GM23338 (cell line): ENCODE results near the gene AFAP1L1. TPM values are rescaled to one million over a fixed set of nuclear protein-coding genes. Genes with fewer than 3 reads are reported as not detected.

ENCODE experiments used
- ATAC-seq: fragments of 200-7000 bp; cut with Tn5 transposase; 3 replicates; pipeline ENCODE4 v1.9.1; 2020
- DNase-seq: peaks from one replicate; pipeline ENCODE4 v3.0.0-alpha.2; 2015; ENCODE audit warnings: low spot score
- H2AFZ ChIP-seq: fragments of 200-600 bp; sonication (generic); 2 replicates; pipeline ENCODE4 v1.8.0; 2016; ENCODE audit warnings: antibody characterized with exemption, mild to moderate bottlenecking, moderate library complexity
- H3F3A ChIP-seq: fragments of 200-600 bp; sonication (generic); replicated peaks from 2 replicates; pipeline ENCODE4 v1.8.0; 2017; ENCODE audit warnings: antibody characterized with exemption, mixed run types, low read depth
- H3K27ac ChIP-seq: fragments of 200-600 bp; sonication (generic); 2 replicates; pipeline ENCODE4 v1.6.1; 2016; ENCODE audit warnings: low read depth
- H3K27me3 ChIP-seq: fragments of 200-600 bp; sonication (generic); 2 replicates; pipeline ENCODE4 v1.8.0; 2016; ENCODE audit warnings: mild to moderate bottlenecking, mixed run types, moderate library complexity; ENCODE audit not compliant: insufficient read depth
- H3K36me3 ChIP-seq: fragments of 200-600 bp; sonication (generic); 2 replicates; pipeline ENCODE4 v1.8.0; 2016; ENCODE audit warnings: mild to moderate bottlenecking; ENCODE audit not compliant: insufficient read depth
- H3K4me1 ChIP-seq: fragments of 200-600 bp; sonication (generic); 2 replicates; pipeline ENCODE4 v1.8.0; 2016; ENCODE audit warnings: mild to moderate bottlenecking, moderate library complexity; ENCODE audit not compliant: insufficient read depth
- H3K4me2 ChIP-seq: fragments of 200-600 bp; sonication (generic); 2 replicates; pipeline ENCODE4 v1.7.1; 2017; ENCODE audit warnings: mixed run types
- H3K4me3 ChIP-seq: fragments of 200-600 bp; sonication (generic); 2 replicates; pipeline ENCODE4 v1.6.1; 2016; ENCODE audit warnings: mixed run types
- H3K79me2 ChIP-seq: fragments of 200-600 bp; sonication (generic); replicated peaks from 2 replicates; pipeline ENCODE4 v1.8.0; 2017; ENCODE audit warnings: mild to moderate bottlenecking; ENCODE audit not compliant: insufficient read depth
- H3K9me2 ChIP-seq: fragments of 200-600 bp; sonication (generic); 2 replicates; pipeline ENCODE4 v1.8.0; 2017; ENCODE audit not compliant: insufficient read depth
- H4K20me1 ChIP-seq: fragments of 200-600 bp; sonication (generic); replicated peaks from 2 replicates; pipeline ENCODE4 v1.8.0; 2017; ENCODE audit warnings: mild to moderate bottlenecking; ENCODE audit not compliant: insufficient read depth
- H3K27ac Mint-ChIP-seq: 2 replicates; pipeline ENCODE4 v1.8.0; 2020; ENCODE audit warnings: inconsistent platforms, mild to moderate bottlenecking, moderate library complexity, mixed read lengths
- H3K27me3 Mint-ChIP-seq: 3 replicates; pipeline ENCODE4 v1.8.0; 2022; ENCODE audit warnings: low read depth, mild to moderate bottlenecking, moderate library complexity, mixed read lengths, inconsistent platforms; ENCODE audit not compliant: insufficient read depth, poor library complexity
- H3K36me3 Mint-ChIP-seq: 3 replicates; pipeline ENCODE4 v1.8.0; 2021; ENCODE audit warnings: low read depth, mild to moderate bottlenecking, inconsistent platforms, moderate library complexity, mixed read lengths
- H3K4me1 Mint-ChIP-seq: 3 replicates; pipeline ENCODE4 v1.8.0; 2020; ENCODE audit warnings: mild to moderate bottlenecking, inconsistent platforms, mixed read lengths
- H3K4me3 Mint-ChIP-seq: 3 replicates; pipeline ENCODE4 v1.8.0; 2021; ENCODE audit warnings: moderate library complexity, mild to moderate bottlenecking, inconsistent platforms, mixed read lengths
- H3K9me3 Mint-ChIP-seq: 3 replicates; pipeline ENCODE4 v1.8.0; 2020; ENCODE audit warnings: moderate library complexity, mild to moderate bottlenecking, inconsistent platforms, mixed read lengths
- CREB1 ChIP-seq: fragments of 250-450 bp; sonication (Bioruptor Pico); IDR thresholded peaks from 2 replicates; pipeline ENCODE4 v1.5.0; 2020; ENCODE audit warnings: low read depth, mild to moderate bottlenecking, moderate library complexity
- CTCF ChIP-seq, 2 experiments: fragments of 200-600 bp in 1 of 2; sonication (generic) in 1 of 2; conservative IDR thresholded peaks; 2 replicates each; pipeline versions ENCODE4 v1.5.1 to v1.6.1; 2016 to 2017; ENCODE audit warnings: antibody characterized with exemption in 2 of 2, low read depth in 2 of 2, mild to moderate bottlenecking in 2 of 2, moderate library complexity in 1 of 2
- ETS1 ChIP-seq: IDR thresholded peaks from 2 replicates; pipeline ENCODE4 v1.6.1; 2016; ENCODE audit warnings: antibody characterized with exemption
- EZH2phosphoT487 ChIP-seq: fragments of 200-600 bp; sonication (generic); IDR thresholded peaks from one replicate; pipeline ENCODE4 v1.8.1; 2018; ENCODE audit warnings: antibody characterized with exemption; ENCODE audit not compliant: unreplicated experiment
- NANOG ChIP-seq: IDR thresholded peaks from 2 replicates; pipeline ENCODE4 v1.6.1; 2016; ENCODE audit warnings: antibody characterized with exemption, borderline replicate concordance
- POLR2AphosphoS5 ChIP-seq: IDR thresholded peaks from 2 replicates; pipeline ENCODE4 v1.6.1; 2016; ENCODE audit warnings: antibody characterized with exemption, low read depth
- REST ChIP-seq: IDR thresholded peaks from one replicate; pipeline ENCODE4 v1.6.1; 2018; ENCODE audit warnings: antibody characterized with exemption; ENCODE audit not compliant: unreplicated experiment
- STAT1 ChIP-seq: IDR thresholded peaks from one replicate; pipeline ENCODE4 v1.6.1; 2016; ENCODE audit warnings: antibody characterized with exemption; ENCODE audit not compliant: unreplicated experiment
- ZNF331 ChIP-seq: fragments of 250-450 bp; sonication (Bioruptor Pico); IDR thresholded peaks from 2 replicates; pipeline ENCODE4 v1.5.0; 2020; ENCODE audit warnings: low read depth, mild to moderate bottlenecking, moderate library complexity
- polyA plus RNA-seq: library from polyadenylated mRNA; unstranded; fragments of >200 nt; fragmentation: Nextera tagmentation; extraction: Ambion mirVana; gene quantifications from 2 replicates; pipeline ENCODE4 v1.2.1, GENCODE V29; 2016
- total RNA-seq: library from RNA; depleted of rRNA; stranded (reverse); fragments of >200 nt; shearing (Covaris generic); gene quantifications from 2 replicates; pipeline ENCODE4 v1.2.3, GENCODE V29; 2014

Gene AFAP1L1
- total and polyA plus RNA-seq, 2 experiments from 2014 or later = 3.2 to 5.7 TPM

GRCh38 chr5:149386166-149386565 lies 114.5 kb downstream of the AFAP1L1 start (continued):
- TF ChIP-seq CTCF (conservative IDR thresholded peaks at IDR 0.05; ENCODE audit: low read depth in 2 of 2) = no peak
- no peak for TF ChIP-seq EZH2phosphoT487
- TF ChIP-seq ETS1 = no peak
- TF ChIP-seq CREB1 (CRISPR knock-in tag) = no peak
- TF ChIP-seq ZNF331 (CRISPR knock-in tag) = no peak
- no peak for TF ChIP-seq STAT1
- no peak for TF ChIP-seq POLR2AphosphoS5

GRCh38 chr5:149387081-149387631 lies 115.5 kb downstream of the AFAP1L1 start:
- H3K27ac ChIP-seq = no peak overlapping the region
- Mint-ChIP-seq H3K27me3 (peaks cover 7% of the 10 kb centered on the region), H3K36me3 (no peaks in the 10 kb centered on the region), H3K4me3 (no peak overlapping the region), H3K4me1 (peaks cover 3% of the 10 kb centered on the region; the same call in 2 of the 3 replicates), H3K9me3 (no peaks in the 10 kb centered on the region), H3K27ac (no peak overlapping the region)
- no peaks in the 10 kb centered on the region for H3F3A ChIP-seq
- no peaks in the 10 kb centered on the region for H4K20me1 ChIP-seq
- H3K4me1 ChIP-seq = no peaks in the 10 kb centered on the region
- H3K4me3 ChIP-seq = no peak overlapping the region
- DNase-seq (no peak), ATAC-seq (no peak)
- H3K4me2 ChIP-seq = no peak overlapping the region
- H3K36me3 ChIP-seq = no peaks in the 10 kb centered on the region
- H2AFZ ChIP-seq = no peak overlapping the region
- H3K9me2 ChIP-seq = no peaks in the 10 kb centered on the region
- H3K79me2 ChIP-seq = no peaks in the 10 kb centered on the region
- H3K27me3 ChIP-seq = no peaks in the 10 kb centered on the region
- TF ChIP-seq ETS1 (no peak), CTCF (conservative IDR thresholded peaks at IDR 0.05; ENCODE audit: low read depth in 2 of 2) (no peak), REST (no peak), CREB1 (CRISPR knock-in tag) (no peak), POLR2AphosphoS5 (no peak), EZH2phosphoT487 (no peak), NANOG (no peak)
